HG03442 (cell line): ENCODE results near the gene ADAMTS13.

ENCODE experiments used
- ATAC-seq: cut with Tn5 transposase; IDR thresholded peaks from one replicate; pipeline ENCODE4 v1.9.1; 2021; ENCODE audit warnings: mild to moderate bottlenecking, moderate library complexity; ENCODE audit not compliant: unreplicated experiment

The ADAMTS13 gene

GRCh38 chr9:133505901-133506652, 83.9 kb downstream of the ADAMTS13 start:
- no peak for ATAC-seq

- ATAC-seq, result no peak
These were observed 84.5 kb downstream of the ADAMTS13 start for GRCh38 chr9:133506653-133507038.

- ATAC-seq, result no peak
These were observed 85.2 kb downstream of the ADAMTS13 start for GRCh38 chr9:133507246-133507965.

- ATAC-seq, result no peak
These were observed 85.9 kb downstream of the ADAMTS13 start for GRCh38 chr9:133508046-133508445.
